GM12874 (cell line): Measurements from ENCODE around the gene PACS2.

Experiments
- CTCF ChIP-seq: IDR thresholded peaks from 2 replicates; pipeline ENCODE4 v1.5.1; 2011; ENCODE audit warnings: low read depth, mild to moderate bottlenecking, control low read depth, low read length, moderate library complexity; ENCODE audit not compliant: insufficient read depth

PACS2 gene

GRCh38 chr14:105325303-105325702, 10.8 kb downstream of the PACS2 start:
- no peak for TF ChIP-seq CTCF

GRCh38 chr14:105325716-105326567, 11.4 kb downstream of the PACS2 start:
- no peak for TF ChIP-seq CTCF

GRCh38 chr14:105326568-105326867, 12.0 kb downstream of the PACS2 start:
- TF ChIP-seq CTCF, result no peak

- no peak for TF ChIP-seq CTCF
These were observed 12.5 kb downstream of the PACS2 start for GRCh38 chr14:105326891-105327694.

GRCh38 chr14:105328070-105328677, 13.6 kb downstream of the PACS2 start:
- TF ChIP-seq CTCF, result no peak

GRCh38 chr14:105328678-105329390, 14.3 kb downstream of the PACS2 start:
- TF ChIP-seq CTCF, result no peak
